HG03342 (cell line): ENCODE data around the gene PSD2.
"Not testable (repeated sequence)": the region's sequence is repeated elsewhere in the genome, so short reads cannot be mapped to it uniquely, and the experiment has no call there.

ENCODE experiments used
- ATAC-seq: cut with Tn5 transposase; IDR thresholded peaks from one replicate; pipeline ENCODE4 v1.9.1; 2021; ENCODE audit warnings: mild to moderate bottlenecking, moderate library complexity; ENCODE audit not compliant: unreplicated experiment

PSD2 gene

GRCh38 chr5:139789116-139789844, 6.3 kb upstream of the PSD2 start:
- no peak for ATAC-seq

- no peak for ATAC-seq
These were observed 5.8 kb upstream of the PSD2 start for GRCh38 chr5:139789845-139790189.

DNA sequence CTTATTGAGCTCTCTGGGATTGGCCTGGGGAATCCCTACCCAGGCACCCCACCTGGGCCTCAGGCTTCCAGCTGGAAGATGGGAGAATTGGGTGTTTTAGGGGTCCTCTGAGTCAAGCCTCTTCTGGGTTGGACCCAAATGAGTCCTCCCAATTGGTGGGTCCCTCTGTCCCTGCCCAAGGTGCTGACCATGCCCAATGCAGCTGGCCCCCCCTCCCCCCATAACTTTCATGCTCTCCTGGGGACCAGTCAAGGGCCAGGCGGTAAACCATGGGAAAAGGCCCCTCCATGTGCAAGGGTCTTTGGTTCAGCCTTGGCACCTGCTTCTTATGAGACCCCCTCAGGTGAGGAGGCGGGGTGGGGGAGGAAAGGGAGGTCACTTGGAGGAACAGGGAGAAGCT, 3.4 kb upstream of the PSD2 start:
- ATAC-seq, result no peak

- not testable (repeated sequence) for ATAC-seq
These were observed 3.0 kb upstream of the PSD2 start for GRCh38 chr5:139792655-139793054.

- no peak for ATAC-seq
These were observed 1.4 kb upstream of the PSD2 start for GRCh38 chr5:139794067-139794846.

DNA sequence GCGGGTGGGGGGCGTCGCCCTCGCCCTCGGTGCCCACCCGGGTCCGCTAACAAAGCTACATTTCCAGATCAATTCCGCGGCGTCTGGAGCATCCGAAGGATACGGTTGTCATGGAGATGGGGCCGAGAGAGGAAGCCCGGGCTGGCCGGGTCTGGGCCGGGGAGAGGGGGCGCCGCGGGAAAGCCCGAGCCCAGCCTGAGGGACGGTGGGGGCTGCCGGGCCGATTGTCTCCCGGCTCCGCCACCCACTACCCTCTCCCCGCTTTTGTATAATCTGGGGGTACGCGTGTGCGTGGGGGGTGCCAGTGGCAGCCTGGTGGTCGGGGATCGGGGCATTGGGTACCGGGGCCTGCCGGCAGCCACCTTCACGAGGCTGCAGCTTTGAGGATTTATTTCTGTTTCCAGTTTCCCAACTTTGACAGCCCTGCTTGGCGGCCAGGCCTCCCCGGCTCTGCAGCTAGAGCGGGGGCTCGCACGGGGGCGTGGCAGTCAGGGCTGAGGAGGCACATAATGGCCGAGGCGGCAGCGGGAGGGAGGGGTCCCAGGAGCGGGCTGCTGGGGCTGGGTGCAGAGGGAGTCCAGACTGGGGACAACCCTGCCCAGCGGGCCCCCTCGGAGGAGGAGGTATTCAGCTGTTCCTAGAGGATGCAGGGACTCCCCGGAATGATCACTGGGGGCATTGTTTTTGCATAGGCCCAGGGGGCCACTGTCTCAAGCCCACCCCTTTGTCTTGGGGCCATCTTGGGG, 626 bp downstream of the PSD2 start:
- no peak for ATAC-seq

- no peak for ATAC-seq
These were observed 1.7 kb downstream of the PSD2 start for GRCh38 chr5:139797335-139797734.

DNA sequence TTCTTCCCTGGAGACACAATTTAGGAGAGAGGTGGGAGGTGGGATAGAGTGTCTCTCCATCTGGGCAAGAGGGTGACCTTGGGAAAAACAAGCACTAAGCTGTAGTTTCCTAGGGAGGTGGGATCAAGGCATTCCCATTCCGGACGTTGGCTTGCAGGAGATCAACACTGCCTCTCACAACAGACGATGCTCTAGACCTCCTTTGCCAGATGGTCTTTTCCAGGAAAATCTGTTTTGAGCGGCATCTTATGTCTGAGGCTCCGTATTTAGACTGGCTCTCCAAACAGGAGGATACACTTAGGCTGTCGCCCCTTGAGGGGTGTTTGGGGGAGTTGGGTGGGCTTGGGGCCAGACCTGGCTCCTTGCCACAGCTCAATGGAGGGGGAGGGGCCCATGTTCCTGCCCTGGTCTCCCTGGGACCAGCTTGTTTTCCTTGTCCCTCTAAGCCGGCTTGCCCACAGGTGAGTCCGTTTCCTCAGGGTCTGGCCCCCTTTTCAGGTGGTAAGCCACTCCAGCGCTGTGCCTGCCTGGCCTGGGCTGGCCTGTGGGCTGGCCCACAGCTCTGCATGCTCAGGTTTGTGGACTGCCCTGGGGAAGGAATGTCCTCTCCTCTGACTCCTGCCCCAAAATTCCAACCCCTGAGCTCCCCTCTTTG, 2.4 kb downstream of the PSD2 start:
- no peak for ATAC-seq

- no peak for ATAC-seq
These were observed 3.3 kb downstream of the PSD2 start for GRCh38 chr5:139798883-139799282.

DNA sequence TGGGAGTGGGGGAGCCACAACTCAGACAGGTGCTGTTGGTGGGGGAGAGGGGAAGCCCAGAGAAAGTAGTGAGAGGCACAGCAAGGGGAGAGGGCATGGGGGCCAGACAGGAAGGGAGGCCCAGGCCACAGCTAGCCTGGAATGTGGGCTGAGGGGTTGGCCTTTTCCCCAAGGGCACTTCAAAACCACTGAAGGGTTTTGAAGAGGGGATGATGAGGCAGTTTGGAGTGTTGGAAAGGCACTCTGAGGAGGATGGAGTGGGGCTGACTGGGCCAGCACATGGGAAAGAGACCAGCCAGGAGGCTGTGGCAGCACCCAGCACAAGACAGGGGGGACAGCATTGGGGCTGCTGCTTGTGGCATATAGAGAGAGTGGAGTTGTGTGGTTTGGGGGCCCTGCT, 3.8 kb downstream of the PSD2 start:
- ATAC-seq, result no peak

DNA sequence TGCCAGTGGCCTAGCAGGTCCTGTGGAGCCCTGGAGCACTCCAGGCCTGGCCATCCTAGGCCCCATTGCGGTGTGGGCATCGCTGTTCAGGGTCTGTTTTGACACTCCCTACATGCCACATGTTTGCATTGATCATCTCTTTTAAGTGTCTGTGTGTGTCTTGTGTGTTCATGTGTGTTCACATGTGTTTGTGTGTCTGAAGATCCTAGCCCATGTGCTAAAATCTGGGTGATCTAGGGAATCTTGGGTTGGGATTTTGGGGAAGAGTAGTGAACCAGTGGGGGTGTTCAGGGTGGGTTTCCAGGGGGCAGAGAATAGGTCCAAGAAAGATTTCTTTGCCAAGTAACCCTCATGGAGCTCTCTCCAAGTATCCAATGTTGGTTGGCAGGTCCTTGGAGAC, 8.4 kb downstream of the PSD2 start:
- ATAC-seq, result no peak

DNA sequence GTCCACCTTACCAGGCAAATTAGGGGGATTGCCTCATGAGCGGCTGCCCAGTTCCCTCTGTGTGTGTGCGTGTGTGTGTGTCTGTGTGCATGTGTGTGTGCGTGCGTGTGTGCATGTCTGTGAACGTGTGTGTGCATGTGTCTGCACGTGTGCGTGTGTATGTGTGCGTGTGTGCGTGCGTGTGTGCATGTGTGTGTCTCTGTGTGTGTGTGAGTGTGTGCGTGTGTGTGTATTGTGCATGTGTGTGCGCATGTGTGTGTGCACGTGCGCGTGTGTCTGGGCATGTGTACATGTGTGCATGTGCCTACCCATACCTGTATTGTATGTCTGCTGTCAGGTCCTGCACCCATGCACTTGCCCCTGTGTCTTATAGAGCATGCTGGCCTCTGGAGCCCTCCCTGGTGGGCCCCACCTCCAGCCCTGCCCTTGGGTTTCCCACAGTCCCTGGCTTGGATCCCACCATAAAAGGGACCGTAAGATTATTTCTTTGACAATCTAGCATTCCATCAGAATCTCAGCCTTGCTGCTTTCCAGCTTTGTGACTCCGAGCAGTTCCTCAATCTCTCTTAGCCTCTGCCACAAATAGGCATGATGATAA, 9.3 kb downstream of the PSD2 start:
- no peak for ATAC-seq

- no peak for ATAC-seq
These were observed 9.9 kb downstream of the PSD2 start for GRCh38 chr5:139805545-139805944.

DNA sequence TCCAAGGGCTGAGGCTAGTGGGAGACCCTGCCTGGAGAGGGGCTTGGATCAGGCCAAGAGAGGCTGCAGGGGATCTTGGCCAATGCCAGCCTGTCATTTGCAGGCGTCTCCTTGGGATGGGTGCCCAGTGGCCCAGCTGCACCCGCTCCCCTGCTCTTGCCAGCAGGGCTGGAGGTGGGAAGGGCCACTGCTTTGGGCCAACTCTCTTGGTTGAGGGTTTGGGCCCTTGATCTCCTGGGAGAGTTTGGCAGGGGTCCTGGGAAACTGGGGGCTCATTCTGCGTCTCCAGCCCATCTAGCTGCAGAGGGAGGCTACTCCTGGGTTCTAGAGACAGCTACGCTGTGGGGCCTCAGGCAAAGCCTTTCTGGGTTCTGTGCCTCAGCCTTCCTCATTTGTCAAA, 10.5 kb downstream of the PSD2 start:
- ATAC-seq, result no peak

DNA sequence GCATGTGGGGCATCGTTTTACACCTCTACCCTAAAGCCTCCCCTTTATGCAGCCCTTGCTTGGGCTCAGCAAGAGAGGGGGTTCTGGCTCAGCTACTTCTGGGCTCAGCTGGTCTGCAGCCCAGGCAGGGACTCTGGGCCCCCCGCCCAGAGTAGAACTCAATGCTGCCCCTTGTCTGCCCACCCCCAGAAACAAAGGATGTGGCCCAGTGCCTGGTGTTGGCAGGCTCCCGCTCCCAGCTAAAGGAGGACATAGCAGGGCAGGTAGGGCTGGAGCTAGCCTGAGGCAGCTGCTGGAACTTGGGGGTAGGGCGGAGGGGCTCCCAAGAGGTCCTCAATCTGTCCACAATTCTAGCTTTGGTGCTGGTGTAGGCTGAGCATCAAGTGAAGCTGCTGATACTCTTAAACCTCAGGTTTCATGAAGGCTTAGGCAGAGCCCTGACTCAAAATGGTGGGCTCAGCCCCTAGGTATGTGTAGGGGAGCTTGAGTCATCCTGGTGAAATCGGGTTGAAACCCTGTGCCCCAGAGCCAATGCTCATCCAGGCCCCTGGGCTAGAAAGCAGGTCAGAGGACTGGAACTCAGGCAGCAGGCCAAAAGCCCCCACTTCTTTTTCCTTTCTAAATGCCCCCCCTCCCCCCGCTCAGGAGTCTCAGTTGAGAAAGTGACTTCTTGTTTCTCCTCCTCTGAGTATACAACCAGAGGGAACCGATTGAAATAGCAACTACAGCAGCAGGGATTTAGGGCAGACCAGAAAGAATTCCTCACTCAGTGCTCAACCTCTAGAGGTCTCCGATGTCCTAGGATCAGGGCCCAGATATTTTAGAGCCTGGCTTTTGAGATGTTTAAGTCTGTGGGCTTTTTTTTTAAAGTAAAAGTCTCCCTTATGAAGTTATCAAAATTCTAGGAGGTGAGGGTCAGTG, 11.4 kb downstream of the PSD2 start:
- no peak for ATAC-seq

DNA sequence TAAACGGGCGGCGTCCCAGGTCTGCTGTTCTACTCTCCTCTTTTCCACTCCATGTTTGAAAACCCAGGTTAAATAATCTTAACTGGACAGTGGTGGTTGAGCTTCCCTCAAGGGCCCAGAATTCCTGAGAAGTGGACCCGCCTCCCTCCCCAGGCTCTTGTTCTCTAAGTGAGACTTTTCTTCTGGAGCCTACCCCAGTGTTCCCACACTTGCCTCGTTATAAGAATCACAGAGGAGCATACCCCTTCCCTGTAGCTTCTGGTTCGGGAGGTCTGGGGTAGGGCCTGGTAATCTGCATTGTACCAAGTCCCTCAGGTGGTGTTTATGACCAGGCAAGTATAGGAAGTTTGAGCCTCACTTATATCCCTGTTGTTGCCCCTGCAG, 12.0 kb downstream of the PSD2 start:
- no peak for ATAC-seq

DNA sequence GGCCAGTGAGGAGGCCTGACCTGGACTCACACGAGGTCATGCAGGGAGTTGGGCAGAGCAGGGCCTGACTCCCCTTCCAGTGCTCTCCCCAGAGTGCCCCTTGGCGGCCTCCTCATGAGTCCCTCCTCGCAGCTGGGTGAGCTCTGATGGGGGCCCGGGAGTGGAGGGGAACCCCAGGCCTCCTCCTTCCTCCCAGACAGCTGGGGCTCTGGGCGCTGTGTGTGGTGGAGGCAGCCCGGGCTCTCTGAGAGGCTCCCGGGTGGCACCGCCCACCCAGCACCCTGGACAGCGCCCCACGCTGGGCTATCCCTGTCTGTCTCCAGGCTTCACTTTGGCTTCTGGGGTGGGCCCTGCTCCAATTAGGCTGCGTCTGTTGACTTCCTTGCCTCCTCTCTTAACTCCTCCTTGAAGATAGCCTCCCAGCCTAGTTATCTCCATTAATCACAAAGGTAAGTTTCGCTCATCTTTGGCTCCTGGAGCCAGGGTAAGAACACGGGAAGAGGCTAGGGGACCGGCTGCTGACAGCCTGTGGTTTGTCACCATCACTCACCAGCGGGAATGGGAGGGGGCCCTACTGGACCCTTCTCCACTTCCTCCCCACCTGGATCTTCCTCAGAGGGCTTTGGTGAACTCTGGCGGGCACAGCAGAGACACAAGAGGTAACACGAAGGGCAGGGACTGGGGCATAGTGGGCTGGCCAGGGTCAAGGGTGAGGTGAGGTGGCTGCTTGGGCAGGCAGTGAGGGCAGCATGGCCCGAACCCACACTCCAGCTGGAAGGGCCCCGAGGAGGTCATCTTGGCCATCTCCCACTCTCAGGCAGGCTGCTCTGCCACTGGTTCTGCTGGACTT, 13.1 kb downstream of the PSD2 start:
- ATAC-seq, result no peak

GRCh38 chr5:139809331-139809810, 13.8 kb downstream of the PSD2 start:
- ATAC-seq, result no peak
